ENCODE data around the gene UBAC2.

The UBAC2 gene

GRCh38 chr13:99312493-99312883, 111.8 kb downstream of the UBAC2 start:
- no peak for TF ChIP-seq ZFX (IDR thresholded peaks at IDR 0.05; ENCODE audit: borderline replicate concordance)
- TF ChIP-seq CTCF (IDR thresholded peaks at IDR 0.05) = no peak
- H3K27ac ChIP-seq = no peak overlapping the region

GRCh38 chr13:99313501-99313900, 112.8 kb downstream of the UBAC2 start:
- no peak overlapping the region for H3K27ac ChIP-seq
- TF ChIP-seq CTCF (IDR thresholded peaks at IDR 0.05) = no peak
- no peak for TF ChIP-seq ZFX (IDR thresholded peaks at IDR 0.05; ENCODE audit: borderline replicate concordance)

GRCh38 chr13:99313941-99314340, 113.3 kb downstream of the UBAC2 start:
- H3K27ac ChIP-seq = no peak overlapping the region
- TF ChIP-seq ZFX (IDR thresholded peaks at IDR 0.05; ENCODE audit: borderline replicate concordance) (no peak), CTCF (IDR thresholded peaks at IDR 0.05) (no peak)

- TF ChIP-seq CTCF (IDR thresholded peaks at IDR 0.05) (no peak), ZFX (IDR thresholded peaks at IDR 0.05; ENCODE audit: borderline replicate concordance) (no peak)
- H3K27ac ChIP-seq = no peak overlapping the region
Observed at GRCh38 chr13:99314640-99315176, 114.1 kb downstream of the UBAC2 start.

GRCh38 chr13:99315186-99315585, 114.5 kb downstream of the UBAC2 start:
- H3K27ac ChIP-seq = no peak overlapping the region
- TF ChIP-seq ZFX (IDR thresholded peaks at IDR 0.05; ENCODE audit: borderline replicate concordance) (no peak), CTCF (IDR thresholded peaks at IDR 0.05) (no peak)

GRCh38 chr13:99316224-99316623, 115.6 kb downstream of the UBAC2 start:
- no peak for TF ChIP-seq ZFX (IDR thresholded peaks at IDR 0.05; ENCODE audit: borderline replicate concordance)
- no peak for TF ChIP-seq CTCF (IDR thresholded peaks at IDR 0.05)
- H3K27ac ChIP-seq = no peak overlapping the region

- H3K27ac ChIP-seq = no peak overlapping the region
- TF ChIP-seq ZFX (IDR thresholded peaks at IDR 0.05; ENCODE audit: borderline replicate concordance) = no peak
- TF ChIP-seq CTCF (IDR thresholded peaks at IDR 0.05) = no peak
Observed at GRCh38 chr13:99316657-99317256, 116.1 kb downstream of the UBAC2 start.
